Bronchial epithelial cell (primary cell): ENCODE results near the gene LMNTD2. TPM values are rescaled to one million over a fixed set of nuclear protein-coding genes. Genes with fewer than 3 reads are reported as not detected.

Experiments used
- DNase-seq: peaks from one replicate; pipeline ENCODE4 v3.0.0-alpha.2; 2010; ENCODE audit warnings: low read depth
- FAIRE-seq: peaks from 2 replicates; lab custom pipeline; 2011; peaks lifted over from hg19 to GRCh38; lab: Jason Lieb, UNC
- H3K27me3 ChIP-seq: 2 replicates; pipeline ENCODE4 v1.5.1; 2011; ENCODE audit warnings: low read length; ENCODE audit not compliant: control insufficient read depth, insufficient read depth
- H3K36me3 ChIP-seq: 2 replicates; pipeline ENCODE4 v1.5.1; 2011; ENCODE audit warnings: low read length; ENCODE audit not compliant: control insufficient read depth, insufficient read depth
- H3K4me3 ChIP-seq: 2 replicates; pipeline ENCODE4 v1.5.1; 2011; ENCODE audit warnings: mild to moderate bottlenecking, low read depth, low read length, control low read depth
- total RNA-seq: library from RNA; depleted of rRNA; stranded (reverse); fragments of >200 nt; gene quantifications from 2 replicates; pipeline ENCODE4 v1.2.1, GENCODE V29; 2014
- TF ChIP-seq, protein P1 (sequence below): IDR thresholded peaks from 2 replicates; pipeline ENCODE4 v1.5.1; 2011; ENCODE audit warnings: mild to moderate bottlenecking, moderate library complexity, low read length, control low read depth, inconsistent platforms; ENCODE audit not compliant: insufficient read depth, severe bottlenecking

Gene LMNTD2
- total RNA-seq, 1 donor from 2014 or later = 1.1 TPM

DNA sequence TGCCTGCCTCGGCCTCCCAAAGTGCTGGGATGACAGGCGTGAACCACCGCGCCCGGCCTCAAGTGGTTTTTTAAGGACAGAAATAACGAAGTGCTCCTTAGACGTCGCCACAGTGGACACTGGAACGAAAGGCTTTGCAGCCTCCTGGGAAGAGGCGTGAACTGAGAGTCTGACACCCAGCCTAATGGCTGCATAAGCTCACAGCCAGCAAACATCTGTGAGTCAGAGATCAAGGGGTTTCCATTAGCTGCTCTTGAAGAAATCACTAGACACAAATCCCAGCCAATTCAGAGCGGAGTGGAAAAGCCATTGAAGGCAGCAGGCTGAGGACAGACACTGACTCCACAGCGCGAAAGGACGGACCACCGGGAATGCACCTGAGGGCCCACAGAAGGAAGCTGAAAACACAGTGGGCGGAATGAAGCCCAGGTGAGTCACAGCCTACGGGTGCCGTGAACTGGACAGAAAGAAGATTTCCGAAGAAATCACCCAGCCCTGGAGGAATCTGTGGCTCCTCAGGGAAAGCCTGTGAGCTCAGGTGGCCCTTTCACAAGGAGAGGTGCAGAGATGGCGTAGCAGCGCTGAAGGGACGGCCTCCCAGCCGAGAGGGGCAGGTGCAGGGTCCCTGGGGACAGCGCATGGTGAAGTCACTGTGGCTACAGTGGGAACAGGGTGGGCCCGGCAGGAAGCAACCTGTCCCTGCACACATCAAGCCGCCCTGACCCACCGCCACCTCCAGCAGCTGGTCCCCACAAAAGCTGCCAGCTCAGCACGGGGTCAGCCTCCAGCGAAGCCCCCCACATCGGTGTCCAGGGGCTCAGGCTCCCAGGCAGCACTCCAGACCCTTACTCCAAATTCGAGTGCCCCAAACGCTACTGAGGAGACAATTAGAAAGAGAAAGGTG is 11.6 kb downstream of the LMNTD2 start:
- Histone ChIP-seq H3K4me3 (no peak overlapping the region), H3K27me3 (peaks cover 2% of the 10 kb centered on the region), H3K36me3 (no peaks in the 10 kb centered on the region)
- TF ChIP-seq, protein P1, sequence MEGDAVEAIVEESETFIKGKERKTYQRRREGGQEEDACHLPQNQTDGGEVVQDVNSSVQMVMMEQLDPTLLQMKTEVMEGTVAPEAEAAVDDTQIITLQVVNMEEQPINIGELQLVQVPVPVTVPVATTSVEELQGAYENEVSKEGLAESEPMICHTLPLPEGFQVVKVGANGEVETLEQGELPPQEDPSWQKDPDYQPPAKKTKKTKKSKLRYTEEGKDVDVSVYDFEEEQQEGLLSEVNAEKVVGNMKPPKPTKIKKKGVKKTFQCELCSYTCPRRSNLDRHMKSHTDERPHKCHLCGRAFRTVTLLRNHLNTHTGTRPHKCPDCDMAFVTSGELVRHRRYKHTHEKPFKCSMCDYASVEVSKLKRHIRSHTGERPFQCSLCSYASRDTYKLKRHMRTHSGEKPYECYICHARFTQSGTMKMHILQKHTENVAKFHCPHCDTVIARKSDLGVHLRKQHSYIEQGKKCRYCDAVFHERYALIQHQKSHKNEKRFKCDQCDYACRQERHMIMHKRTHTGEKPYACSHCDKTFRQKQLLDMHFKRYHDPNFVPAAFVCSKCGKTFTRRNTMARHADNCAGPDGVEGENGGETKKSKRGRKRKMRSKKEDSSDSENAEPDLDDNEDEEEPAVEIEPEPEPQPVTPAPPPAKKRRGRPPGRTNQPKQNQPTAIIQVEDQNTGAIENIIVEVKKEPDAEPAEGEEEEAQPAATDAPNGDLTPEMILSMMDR = no peak
- DNase-seq = no peak
- no peak for FAIRE-seq

DNA sequence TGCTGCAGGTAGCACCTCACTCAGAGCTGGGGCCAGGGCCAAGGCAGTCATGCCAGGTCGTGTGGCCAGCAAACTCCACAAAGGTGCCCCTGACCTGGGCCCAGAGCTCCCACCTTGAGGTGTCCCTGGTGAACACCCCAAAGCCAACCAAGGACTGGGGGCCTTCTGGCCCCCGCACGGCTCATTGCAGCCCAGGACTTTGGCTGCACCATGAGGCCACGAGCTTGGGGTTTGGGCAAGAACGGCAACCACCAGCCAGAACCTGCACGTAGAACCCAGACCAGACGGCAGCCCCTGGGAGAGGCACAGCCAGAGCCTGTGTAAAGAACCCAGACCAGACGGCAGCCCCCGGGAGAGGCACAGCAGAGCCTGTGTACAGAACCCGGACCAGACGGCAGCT is 15.4 kb downstream of the LMNTD2 start:
- TF ChIP-seq, protein P1 = no peak
- Histone ChIP-seq H3K27me3 (no peaks in the 10 kb centered on the region), H3K36me3 (no peaks in the 10 kb centered on the region), H3K4me3 (no peak overlapping the region)
- FAIRE-seq = no peak
- no peak for DNase-seq

DNA sequence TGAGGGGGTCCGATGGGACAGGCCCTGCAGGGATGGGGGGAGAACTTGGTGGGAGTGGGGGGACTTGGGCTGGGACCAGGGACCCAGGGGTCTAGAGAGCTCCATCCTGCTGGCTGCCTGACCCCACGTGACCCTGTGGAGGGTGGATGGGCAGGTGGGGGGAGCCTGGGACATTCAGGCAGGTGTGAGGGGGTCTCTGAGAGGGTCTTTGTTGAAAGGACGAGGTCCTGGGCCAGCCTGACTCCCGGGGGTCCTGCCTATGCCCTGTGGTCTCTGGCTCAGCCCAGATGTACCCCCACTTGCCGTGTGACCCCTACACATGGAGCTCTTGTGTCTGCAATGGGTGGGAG is 15.7 kb downstream of the LMNTD2 start:
- Histone ChIP-seq H3K4me3 (no peak overlapping the region), H3K36me3 (no peaks in the 10 kb centered on the region), H3K27me3 (no peaks in the 10 kb centered on the region)
- DNase-seq = no peak
- FAIRE-seq = no peak
- TF ChIP-seq, protein P1 = no peak

- no peak for DNase-seq
- FAIRE-seq = no peak
- H3K27me3 ChIP-seq = no peaks in the 10 kb centered on the region
- no peaks in the 10 kb centered on the region for H3K36me3 ChIP-seq
- TF ChIP-seq, protein P1 = no peak
- no peak overlapping the region for H3K4me3 ChIP-seq
These were observed 19.1 kb downstream of the LMNTD2 start for GRCh38 chr11:541433-541885.

DNA sequence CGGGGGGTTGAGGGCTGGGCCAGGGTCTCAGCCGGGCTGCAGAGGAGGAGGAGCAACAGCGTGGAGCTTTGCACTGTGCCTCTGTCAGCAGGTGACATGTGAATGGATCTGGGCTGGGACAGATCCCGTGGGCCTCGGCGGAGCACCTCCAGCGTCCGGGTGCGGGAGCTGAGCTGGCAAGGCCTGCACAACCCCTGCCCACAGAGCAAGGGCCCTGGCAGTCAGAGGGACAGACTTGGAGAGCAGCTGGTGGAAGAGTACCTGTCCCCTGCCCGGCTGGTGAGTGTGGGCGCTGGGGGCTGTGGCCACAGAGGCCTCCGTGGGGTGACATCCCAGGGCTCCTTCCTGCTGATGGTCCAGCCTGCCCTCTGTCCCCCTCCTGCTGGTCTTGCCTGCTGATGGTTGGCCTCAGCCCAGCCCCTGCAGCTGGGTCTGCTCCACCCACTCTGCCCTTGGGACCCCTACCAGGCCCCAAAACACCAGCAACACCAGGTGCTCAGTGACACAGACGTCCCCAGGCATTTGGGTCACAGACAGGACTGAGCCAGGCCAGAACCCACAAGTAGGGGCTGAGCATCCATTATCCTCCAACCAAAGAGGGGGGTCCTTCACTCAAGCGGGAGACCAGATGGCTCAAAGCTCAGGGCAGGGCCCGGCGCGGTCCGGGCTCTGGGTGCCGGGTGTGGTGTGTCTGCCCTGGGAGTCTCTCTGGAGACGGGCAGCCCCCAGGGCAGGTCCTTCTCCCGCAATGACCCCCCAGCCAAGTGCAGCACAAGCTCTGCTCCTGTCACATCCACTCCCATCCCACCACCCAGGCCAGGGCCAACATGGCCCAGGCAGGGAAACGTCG is 19.7 kb downstream of the LMNTD2 start:
- TF ChIP-seq, protein P1 = no peak
- H3K36me3 ChIP-seq = no peaks in the 10 kb centered on the region
- H3K27me3 ChIP-seq = no peaks in the 10 kb centered on the region
- no peak for DNase-seq
- FAIRE-seq = no peak
- no peak overlapping the region for H3K4me3 ChIP-seq
